Activated CD8-positive, alpha-beta memory T cell treated with anti-CD3 and anti-CD28 coated beads for 4 hours (primary cell): ENCODE measurements around the gene C6orf89.
"Not testable (repeated sequence)": the region's sequence is repeated elsewhere in the genome, so short reads cannot be mapped to it uniquely, and the experiment has no call there.

Experiments
- DNase-seq, 2 donors: peaks; one replicate each; pipeline ENCODE4 v3.0.0-alpha.2; 2020; ENCODE audit warnings: low read depth in 2 of 2

The C6orf89 gene

GRCh38 chr6:36947570-36948351, 62.0 kb downstream of the C6orf89 start:
- DNase-seq = no peak

DNA sequence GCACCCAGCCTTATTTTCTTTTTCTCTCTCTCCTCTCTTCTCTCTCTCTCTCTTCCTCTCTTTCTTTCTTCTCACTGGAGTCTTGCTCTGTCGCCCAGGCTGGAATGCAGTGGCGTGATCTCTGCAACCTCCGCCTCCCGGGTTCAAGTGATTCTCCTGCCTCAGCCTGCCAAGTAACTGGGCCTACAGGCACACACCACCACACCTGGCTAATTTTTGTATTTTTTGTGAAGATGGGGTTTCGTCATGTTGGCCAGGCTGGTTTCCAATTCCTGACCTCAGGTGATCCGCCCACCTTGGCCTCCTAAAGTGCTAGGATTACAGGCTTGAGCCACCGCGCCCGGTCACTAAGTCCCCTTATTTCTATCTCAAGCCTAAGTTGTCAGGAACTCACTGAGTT, 63.3 kb downstream of the C6orf89 start:
- DNase-seq = not testable (repeated sequence)

DNA sequence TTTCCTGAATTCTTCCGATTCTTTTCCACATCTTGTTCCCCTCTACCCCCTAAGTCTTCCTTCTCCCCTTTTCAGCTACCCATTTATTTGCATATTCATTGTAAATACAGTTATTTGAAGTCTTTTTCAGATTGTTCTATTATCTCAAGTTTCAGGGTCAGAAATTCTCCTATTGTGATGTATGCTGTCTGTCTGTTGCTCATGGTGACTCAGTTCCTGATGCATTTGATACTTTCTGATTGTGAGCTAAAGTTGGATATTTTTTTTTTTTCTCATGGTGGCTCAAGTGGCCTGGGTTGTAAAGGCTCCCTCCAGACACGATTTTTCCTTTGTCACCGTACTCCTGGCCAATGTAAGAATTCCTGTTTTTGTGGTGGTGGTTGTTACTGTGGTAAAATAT, 63.9 kb downstream of the C6orf89 start:
- no peak for DNase-seq

DNA sequence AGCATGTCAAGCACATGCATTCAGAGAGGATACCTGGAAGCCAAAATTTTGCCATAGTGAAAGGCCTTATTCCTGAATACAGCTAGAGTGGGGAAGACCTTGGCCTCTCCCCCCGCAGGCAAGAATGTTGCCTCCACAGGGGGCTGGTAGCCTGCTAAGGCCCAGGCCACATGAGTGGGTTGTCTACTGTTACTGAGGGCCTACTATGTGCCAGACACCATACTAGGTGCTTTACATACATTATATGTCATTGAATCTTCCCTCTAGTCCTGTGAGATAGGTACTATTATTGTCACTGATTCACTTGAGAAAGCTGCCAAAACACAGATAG, 68.1 kb downstream of the C6orf89 start:
- DNase-seq = no peak

GRCh38 chr6:36954262-36954931, 68.6 kb downstream of the C6orf89 start, which contains the start of gene PI16:
Gene PI16, plus strand, starts transcription at chr6:36954738. Its CDS starts 23 bp downstream, at chr6:36954761.
- DNase-seq = no peak

DNA sequence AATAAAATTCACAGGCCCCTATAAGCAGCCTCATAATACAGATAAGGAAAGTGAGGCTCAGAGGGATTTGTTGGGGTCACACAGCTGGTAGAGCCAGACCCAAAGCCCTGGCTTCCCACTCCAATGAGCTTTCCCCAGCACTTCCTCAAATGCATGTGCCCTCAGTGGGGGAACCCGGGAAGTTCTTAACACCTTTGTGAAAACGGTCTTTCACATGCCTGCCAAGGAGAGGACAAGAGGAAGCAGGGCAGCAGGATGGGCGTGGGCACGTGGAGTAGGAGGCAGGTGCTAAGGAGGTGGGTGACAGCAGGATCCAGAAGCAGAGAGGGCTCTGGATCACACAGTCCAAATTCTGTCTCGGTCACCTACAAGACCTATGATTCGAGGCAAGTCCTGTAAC, 69.4 kb downstream of the C6orf89 start:
- no peak for DNase-seq

DNA sequence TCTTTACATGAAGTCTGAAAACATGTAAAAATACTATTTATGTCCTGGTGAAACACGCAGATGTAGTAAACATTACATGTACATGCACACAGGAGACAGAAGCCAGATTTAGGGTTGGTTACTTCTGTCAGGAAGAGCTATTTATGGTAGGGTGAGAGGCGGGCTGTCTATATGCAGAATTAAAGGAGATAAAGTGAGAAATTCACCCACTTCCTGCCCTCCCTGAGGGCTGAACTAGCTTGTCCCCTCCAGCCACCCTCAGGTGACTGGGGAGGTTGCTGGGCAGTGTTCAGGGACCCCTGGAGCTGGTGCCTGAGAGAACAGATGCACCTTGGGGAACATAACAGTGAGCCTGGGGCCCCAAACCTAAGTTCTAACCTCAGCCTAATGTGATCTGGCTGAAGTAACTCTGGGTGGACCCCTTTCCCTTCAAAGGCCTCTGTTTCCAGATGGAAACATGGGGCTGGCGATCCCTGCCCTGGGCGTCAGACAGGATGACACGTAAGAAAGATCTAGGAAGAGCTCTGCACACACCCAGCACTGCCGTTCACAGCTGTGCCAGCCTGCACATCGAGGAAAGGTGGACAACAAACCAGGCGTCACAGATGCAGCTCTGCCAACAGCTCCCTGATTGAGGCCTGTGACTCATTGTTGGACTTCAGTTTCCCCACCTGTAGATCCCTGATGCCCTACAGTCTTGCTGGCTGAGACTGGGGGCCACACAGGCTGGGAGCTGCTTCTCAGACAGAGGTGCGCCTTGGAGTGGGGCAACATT, 70.1 kb downstream of the C6orf89 start:
- DNase-seq = no peak

DNA sequence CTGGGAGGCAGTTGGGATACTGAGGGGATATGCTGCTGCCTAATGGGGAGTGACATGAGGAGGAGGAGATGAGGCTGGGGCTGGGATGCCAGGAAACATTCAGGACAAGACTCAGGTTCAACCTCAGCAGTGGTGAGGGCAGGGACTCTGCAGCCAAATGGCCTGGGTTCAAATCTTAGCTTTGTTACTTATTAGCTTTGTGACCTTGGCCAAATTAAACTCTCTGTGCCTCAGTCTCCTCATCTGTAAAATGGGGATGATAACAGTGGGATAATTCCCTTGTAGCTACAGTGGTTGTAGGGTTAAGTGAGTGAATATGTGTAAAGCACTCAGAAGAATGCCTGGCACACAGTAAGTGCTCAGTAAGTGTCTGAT, 70.7 kb downstream of the C6orf89 start:
- DNase-seq = no peak

- DNase-seq = no peak
These were observed 72.1 kb downstream of the C6orf89 start for GRCh38 chr6:36957773-36958271.

GRCh38 chr6:36958775-36959554, 73.2 kb downstream of the C6orf89 start:
- DNase-seq = no peak

- DNase-seq = no peak
These were observed 74.0 kb downstream of the C6orf89 start for GRCh38 chr6:36959555-36960250.

- no peak for DNase-seq
These were observed 76.0 kb downstream of the C6orf89 start for GRCh38 chr6:36961441-36962435.

DNA sequence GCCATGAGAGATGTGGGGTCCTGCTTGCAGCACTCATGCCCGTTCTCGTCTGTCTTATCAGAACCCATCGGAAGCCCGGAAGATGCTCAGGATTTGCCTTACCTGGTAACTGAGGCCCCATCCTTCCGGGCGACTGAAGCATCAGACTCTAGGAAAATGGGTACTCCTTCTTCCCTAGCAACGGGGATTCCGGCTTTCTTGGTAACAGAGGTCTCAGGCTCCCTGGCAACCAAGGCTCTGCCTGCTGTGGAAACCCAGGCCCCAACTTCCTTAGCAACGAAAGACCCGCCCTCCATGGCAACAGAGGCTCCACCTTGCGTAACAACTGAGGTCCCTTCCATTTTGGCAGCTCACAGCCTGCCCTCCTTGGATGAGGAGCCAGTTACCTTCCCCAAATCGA, 77.1 kb downstream of the C6orf89 start:
- DNase-seq = peak; percentile 32 to 35

DNA sequence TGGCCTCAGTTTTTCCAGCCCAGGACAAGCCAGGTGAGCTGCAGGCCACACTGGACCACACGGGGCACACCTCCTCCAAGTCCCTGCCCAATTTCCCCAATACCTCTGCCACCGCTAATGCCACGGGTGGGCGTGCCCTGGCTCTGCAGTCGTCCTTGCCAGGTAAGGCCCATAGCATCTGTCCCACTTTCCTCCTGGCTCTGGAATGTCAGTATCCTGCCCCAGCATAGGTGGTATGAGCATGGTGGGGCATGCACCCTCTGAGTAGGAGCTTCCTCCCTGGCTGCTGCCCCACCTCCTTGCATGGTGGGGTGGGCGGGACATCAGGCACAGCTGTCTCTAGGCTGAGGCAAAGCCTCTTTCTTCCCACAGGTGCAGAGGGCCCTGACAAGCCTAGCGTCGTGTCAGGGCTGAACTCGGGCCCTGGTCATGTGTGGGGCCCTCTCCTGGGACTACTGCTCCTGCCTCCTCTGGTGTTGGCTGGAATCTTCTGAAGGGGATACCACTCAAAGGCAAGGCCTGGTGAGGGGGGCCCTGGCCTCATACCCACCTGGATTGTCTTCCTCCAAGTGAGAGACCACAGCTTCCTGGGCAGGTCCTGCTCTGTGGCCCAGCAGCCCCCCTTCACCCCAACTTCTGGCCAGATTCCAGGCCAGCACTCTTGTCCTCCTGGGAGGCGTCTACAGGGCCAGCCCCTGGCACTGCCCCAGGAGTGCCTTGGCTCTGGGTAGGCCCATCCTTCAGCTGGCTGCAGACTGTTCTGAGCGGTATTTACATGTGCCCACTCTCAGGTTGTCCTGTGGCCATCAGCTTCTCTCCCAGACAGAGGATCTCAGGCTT, 77.9 kb downstream of the C6orf89 start:
- no peak for DNase-seq

DNA sequence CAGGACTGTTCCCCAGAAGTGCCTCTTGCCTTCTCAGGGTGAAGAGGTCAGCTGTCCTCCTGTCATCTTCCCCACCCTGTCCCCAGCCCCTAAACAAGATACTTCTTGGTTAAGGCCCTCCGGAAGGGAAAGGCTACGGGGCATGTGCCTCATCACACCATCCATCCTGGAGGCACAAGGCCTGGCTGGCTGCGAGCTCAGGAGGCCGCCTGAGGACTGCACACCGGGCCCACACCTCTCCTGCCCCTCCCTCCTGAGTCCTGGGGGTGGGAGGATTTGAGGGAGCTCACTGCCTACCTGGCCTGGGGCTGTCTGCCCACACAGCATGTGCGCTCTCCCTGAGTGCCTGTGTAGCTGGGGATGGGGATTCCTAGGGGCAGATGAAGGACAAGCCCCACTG, 78.6 kb downstream of the C6orf89 start:
- no peak for DNase-seq

DNA sequence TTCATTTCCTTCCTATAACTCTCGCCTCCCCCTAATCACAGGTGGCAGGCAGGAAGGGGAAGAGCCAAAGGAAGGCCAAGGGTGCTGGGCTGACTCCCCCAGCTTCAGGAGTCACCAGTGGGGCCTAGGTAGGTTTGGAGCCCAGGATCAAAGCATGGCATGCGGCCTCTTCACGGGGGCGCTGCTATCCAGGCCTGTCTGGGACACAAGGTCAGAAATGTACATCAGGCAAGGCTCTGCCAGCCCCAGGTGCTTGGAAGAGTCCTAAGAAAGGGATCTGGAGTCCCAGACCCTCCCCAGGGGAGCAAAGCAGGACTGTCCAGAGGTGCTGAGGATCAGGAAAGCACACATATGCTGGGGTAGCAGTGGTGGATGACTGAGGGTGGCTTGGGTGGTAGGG, 79.2 kb downstream of the C6orf89 start:
- no peak for DNase-seq

DNA sequence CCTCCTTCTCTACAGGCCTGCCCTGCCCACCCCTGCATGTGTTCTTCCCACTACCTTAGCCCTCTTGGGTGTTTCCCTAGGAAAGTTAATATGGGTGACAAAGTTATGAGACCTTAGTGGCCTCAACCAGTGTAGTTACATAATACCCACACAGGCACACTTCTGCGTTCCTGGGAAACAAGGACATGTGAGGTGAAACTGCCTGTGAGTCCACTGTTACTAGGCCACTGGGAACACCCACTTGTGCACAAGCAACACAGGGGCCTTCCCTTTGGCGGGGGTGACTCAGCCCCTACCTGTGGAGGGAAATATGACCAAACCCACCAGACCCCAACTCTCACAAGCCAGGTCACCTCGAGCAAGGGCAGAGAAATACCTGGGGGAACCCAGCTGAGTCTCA, 81.5 kb downstream of the C6orf89 start:
- no peak for DNase-seq

GRCh38 chr6:36967757-36968156, 82.0 kb downstream of the C6orf89 start:
- DNase-seq = no peak
